Raji (cell line): ENCODE measurements around the gene MARCO.

ENCODE experiments used
- POLR2A ChIP-seq: IDR thresholded peaks from 2 replicates; pipeline ENCODE4 v1.6.1; 2011; ENCODE audit warnings: low read depth, low read length, control low read depth; ENCODE audit not compliant: insufficient read depth

Gene MARCO

DNA sequence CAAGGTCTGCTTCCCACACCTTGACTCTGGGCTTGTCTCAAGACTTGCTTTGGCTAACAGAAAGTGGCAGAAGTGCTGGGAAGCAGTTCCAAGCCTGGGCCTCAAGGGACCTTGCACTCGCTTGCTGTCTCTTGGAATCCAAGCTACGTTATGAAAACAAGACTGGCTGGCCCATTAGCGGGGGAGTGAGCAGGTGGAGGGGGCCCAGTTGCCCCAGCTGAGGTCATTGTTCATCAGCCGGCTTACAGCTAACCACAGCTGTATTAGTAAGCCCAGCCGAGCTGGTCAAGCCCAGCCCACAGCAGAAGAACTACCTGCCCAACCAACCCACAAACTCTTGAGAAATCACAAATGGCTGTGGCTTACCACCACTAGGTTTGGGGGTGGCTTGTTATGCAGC lies 63.1 kb downstream of the MARCO start:
- no peak for TF ChIP-seq POLR2A

GRCh38 chr2:119005555-119005954 lies 63.6 kb downstream of the MARCO start:
- no peak for TF ChIP-seq POLR2A

DNA sequence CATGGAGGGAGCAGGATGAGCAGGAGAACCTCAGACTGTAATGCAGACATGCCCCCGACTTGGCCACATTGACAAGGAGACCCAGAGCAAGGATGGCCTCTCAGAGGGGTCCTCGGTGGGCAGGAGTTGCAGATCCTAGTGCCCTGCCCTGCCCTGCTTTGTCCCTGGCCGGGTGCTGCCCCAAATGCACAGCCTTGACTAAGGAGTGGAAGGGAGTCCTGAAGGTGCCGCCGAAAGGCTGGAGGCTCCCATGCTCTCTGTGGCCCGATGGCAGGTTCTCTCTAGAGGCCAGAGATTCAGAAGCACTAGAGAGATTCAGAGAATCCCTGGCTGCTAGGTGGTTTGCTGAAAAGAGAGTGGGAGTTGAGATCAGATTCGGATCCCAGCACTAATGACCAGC lies 64.4 kb downstream of the MARCO start:
- no peak for TF ChIP-seq POLR2A

GRCh38 chr2:119008108-119008507 lies 66.1 kb downstream of the MARCO start:
- no peak for TF ChIP-seq POLR2A

DNA sequence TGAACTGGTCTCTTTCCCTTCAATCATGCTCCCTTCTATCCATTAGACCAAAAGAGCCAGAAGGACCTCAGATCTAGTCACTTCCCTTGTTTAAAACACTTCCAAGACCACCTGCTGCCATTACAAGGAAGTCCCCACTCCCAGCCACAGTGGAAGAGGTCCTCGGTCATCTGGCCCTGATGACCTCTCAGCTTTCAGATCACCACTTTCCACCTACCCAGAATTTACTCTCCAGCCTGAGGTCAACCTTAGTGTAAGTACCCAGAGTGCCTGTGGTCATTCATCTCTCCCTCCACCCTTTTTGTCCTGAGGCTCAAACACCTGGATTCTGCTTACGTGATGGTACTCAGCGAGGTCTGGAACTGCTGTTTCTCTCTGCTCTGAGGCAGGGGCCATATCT lies 67.1 kb downstream of the MARCO start:
- no peak for TF ChIP-seq POLR2A

GRCh38 chr2:119010336-119010735 lies 68.3 kb downstream of the MARCO start:
- no peak for TF ChIP-seq POLR2A

DNA sequence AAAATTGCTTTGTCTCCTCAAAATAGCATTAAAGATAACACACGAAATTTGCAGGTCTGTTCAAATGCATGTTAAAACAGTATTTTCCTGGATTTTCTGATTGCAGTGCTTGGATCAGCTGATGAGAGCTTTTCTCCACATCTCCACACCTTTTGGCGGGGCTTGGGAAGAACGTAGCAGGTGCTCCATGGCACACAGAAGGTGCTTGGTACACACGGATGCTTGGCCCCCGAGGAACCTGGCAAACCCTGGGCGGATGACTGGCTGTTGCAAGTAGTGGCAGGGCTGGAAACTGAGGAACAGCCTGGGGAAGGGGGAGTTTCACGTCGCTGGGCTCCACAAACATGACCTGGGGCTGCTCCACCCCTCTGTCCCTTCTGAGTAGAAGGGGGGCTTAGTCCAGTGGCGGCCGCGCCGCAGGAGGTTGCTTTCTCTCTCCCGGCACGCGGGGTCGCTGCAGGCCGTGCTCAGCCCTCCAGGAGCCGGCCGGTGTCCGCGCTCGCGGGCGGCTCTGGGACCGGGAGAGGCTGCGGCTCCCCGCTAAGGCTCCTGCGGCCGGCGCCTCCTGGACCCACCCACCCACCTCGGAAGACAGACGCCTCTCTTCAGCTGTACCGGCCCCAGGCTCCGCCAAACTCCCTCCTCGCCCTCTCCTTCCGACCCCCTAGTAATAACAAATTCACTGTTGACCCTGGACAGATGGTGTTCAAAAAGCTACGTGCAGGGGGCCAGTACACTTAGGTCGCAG lies 69.3 kb downstream of the MARCO start:
- TF ChIP-seq POLR2A: no peak

GRCh38 chr2:119011910-119012209 lies 69.9 kb downstream of the MARCO start:
- no peak for TF ChIP-seq POLR2A

- no peak for TF ChIP-seq POLR2A
Measured at GRCh38 chr2:119012345-119013301, 70.6 kb downstream of the MARCO start.

- TF ChIP-seq POLR2A: no peak
Measured at GRCh38 chr2:119013671-119014070, 71.7 kb downstream of the MARCO start.

GRCh38 chr2:119015845-119016244 lies 73.9 kb downstream of the MARCO start:
- TF ChIP-seq POLR2A: no peak

DNA sequence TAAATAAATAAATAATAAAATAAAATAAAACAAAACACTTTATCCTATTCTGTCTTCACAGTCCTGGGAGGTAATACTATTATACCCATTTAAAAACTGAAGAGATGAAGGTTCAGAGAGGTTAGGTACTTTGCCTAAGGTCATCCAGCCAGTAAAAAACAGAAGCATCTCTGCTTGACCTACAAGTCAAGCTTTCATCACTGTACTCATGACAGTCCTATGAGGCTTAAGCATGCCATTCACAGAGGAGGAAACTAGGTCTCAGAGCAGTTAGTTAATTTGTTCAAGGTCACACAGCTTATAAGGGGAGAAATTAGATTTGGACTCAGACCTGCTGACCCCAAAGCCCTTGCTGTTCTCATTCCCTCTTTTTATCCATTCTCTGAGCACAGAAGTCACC lies 77.5 kb downstream of the MARCO start:
- no peak for TF ChIP-seq POLR2A

DNA sequence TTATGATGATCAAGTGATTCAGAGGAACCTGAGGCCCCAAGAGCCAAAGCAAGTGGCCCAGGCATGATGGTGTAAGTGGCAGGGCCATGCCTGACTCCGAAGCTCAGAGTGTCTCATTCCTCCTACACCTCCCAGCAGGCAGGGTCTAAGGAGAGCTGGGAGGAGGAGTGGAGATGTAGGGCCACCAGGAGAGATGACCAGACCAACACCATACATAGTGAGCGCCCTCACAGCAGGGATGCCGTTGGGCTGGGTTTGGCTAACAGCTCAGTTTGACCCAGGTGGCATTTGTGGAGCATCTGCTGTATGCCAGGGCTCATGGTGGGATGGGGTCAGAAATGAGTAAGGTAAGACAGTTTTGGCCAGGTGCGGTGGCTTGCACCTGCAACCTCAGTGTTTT lies 80.7 kb downstream of the MARCO start:
- TF ChIP-seq POLR2A: no peak

DNA sequence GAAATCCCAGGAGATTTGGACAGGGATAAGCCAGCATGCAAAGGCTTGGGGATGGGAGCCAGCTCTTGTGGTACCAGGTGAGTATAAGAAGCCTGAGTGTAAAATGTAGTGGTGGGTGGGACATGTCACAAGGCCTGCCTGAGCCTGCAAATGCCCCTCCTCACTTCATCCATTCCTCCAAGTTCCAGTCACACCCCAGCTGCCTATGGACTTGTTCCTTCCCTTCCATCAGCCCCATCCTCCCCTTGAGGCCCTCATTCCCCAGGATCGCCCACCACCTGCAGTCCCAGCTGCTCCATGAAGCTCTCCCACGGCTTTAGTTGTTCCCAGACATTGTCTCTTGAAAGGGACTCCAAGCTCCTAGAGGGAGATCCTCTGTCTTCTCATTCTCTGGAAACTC lies 81.5 kb downstream of the MARCO start:
- TF ChIP-seq POLR2A: no peak

DNA sequence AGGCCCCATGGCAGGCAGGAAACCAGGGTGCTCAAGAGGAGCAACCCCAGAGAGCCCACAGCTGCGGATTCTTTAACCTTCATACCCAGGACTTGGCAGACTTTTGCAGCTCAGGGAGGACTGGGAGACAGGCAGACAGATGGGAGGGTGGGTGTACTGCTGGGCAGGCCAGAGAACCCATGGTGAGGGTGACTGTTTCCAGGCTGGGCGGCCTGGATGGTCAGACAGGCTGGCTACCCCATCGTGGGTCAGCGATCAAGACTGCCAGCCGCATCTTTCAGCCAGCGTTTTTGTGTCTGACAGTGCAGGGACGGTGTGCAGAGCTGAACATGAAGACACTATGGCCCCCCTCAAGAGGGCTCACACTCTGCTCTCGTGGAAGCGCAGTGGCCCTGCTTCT lies 82.2 kb downstream of the MARCO start:
- TF ChIP-seq POLR2A: no peak

DNA sequence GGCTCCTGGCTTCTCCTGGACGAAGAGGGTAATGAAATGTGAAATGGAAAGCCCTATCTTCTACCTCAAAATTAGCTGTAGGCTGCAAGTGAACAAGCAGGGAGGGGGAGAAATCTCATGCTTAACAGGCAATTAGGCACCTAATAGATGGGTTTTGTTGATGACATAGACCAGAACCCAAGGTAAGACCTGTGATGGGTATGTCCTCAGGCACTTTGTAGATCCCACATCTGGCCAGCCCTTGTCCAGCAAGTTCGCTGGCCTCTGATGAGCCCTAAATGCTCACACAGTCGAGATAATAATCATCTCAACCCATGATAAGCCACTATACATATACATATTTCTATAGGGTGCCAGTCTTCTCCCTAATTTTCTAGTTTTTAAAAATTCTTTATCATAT lies 82.6 kb downstream of the MARCO start:
- TF ChIP-seq POLR2A: no peak
